Measurements from ENCODE around the gene PARP1.
"Not testable (repeated sequence)": the region's sequence is repeated elsewhere in the genome, so short reads cannot be mapped to it uniquely, and the experiment has no call there.

Gene PARP1

GRCh38 chr1:226349081-226349480 lies 58.8 kb downstream of the PARP1 start:
- no peak for DNase-seq

- DNase-seq: no peak
Observed at GRCh38 chr1:226344441-226345259, 63.2 kb downstream of the PARP1 start.

- no peak for DNase-seq
Observed at GRCh38 chr1:226342656-226343055, 65.2 kb downstream of the PARP1 start.

GRCh38 chr1:226340111-226340510 lies 67.8 kb downstream of the PARP1 start:
- not testable (repeated sequence) for DNase-seq

GRCh38 chr1:226337276-226337875 lies 70.5 kb downstream of the PARP1 start:
- DNase-seq: peak; percentile 25

- DNase-seq: no peak
Observed at GRCh38 chr1:226335661-226336060, 72.2 kb downstream of the PARP1 start.

GRCh38 chr1:226332947-226333346 lies 74.9 kb downstream of the PARP1 start:
- DNase-seq: no peak

GRCh38 chr1:226329237-226329636 lies 78.7 kb downstream of the PARP1 start:
- no peak for DNase-seq

GRCh38 chr1:226327761-226328162 lies 80.1 kb downstream of the PARP1 start:
- no peak for DNase-seq

- no peak for DNase-seq
Observed at GRCh38 chr1:226325178-226325577, 82.7 kb downstream of the PARP1 start.

- DNase-seq: no peak
Observed at GRCh38 chr1:226324479-226324878, 83.4 kb downstream of the PARP1 start.

GRCh38 chr1:226322986-226323385 lies 84.9 kb downstream of the PARP1 start:
- no peak for DNase-seq

GRCh38 chr1:226320930-226321329 lies 87.0 kb downstream of the PARP1 start:
- no peak for DNase-seq

- no peak for DNase-seq
Observed at GRCh38 chr1:226318471-226318870, 89.4 kb downstream of the PARP1 start.

GRCh38 chr1:226314055-226314454 lies 93.8 kb downstream of the PARP1 start:
- no peak for DNase-seq

GRCh38 chr1:226312065-226312464 lies 95.8 kb downstream of the PARP1 start:
- no peak for DNase-seq

- DNase-seq: no peak
Observed at GRCh38 chr1:226311376-226311775, 96.5 kb downstream of the PARP1 start.

Data from stimulated activated CD4-positive, alpha-beta T cell treated with anti-CD3 and anti-CD28 coated beads, Interleukin-4, amount 100 ng/mL, for 24 hours (primary cell).